B cell (primary cell): Measurements from ENCODE around the gene PES1.

Source experiments
- EZH2 ChIP-seq: IDR thresholded peaks from 2 replicates; pipeline ENCODE4 v1.6.1; 2012; ENCODE audit warnings: borderline replicate concordance, low read depth, mild to moderate bottlenecking, moderate library complexity, low read length; ENCODE audit not compliant: insufficient read depth, poor library complexity, severe bottlenecking
- TF ChIP-seq, protein P1 (sequence below): fragments of 200-600 bp; IDR thresholded peaks from one replicate; pipeline ENCODE4 v1.8.0; 2022; ENCODE audit warnings: antibody characterized with exemption, mild to moderate bottlenecking

DNA sequence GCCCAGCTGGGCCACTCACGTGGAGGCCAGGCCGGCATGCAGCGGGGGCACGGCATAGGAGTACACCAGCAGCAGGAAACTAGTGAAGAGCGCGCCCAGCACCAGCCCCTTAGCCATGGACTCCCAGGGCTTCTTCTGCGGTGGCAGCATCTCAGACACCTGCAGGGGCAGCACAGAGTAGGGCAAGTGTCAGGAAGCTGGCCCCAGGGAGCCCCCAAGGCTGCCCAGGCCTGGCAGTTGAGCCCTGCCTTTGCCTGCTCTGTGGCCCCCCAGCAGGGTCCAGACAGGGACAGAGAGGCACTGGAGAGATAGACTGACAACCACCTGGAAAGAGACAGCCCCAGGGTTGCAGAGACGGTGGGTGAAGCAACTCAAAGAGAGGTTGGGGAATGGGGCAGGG, 34.5 kb downstream of the PES1 start:
- no peak for TF ChIP-seq EZH2
- TF ChIP-seq, protein P1, sequence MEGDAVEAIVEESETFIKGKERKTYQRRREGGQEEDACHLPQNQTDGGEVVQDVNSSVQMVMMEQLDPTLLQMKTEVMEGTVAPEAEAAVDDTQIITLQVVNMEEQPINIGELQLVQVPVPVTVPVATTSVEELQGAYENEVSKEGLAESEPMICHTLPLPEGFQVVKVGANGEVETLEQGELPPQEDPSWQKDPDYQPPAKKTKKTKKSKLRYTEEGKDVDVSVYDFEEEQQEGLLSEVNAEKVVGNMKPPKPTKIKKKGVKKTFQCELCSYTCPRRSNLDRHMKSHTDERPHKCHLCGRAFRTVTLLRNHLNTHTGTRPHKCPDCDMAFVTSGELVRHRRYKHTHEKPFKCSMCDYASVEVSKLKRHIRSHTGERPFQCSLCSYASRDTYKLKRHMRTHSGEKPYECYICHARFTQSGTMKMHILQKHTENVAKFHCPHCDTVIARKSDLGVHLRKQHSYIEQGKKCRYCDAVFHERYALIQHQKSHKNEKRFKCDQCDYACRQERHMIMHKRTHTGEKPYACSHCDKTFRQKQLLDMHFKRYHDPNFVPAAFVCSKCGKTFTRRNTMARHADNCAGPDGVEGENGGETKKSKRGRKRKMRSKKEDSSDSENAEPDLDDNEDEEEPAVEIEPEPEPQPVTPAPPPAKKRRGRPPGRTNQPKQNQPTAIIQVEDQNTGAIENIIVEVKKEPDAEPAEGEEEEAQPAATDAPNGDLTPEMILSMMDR: no peak
